HG02571 (cell line): ENCODE measurements around the gene GEMIN8.

Experiments used
- ATAC-seq: cut with Tn5 transposase; IDR thresholded peaks from one replicate; pipeline ENCODE4 v1.9.1; 2021; ENCODE audit warnings: mild to moderate bottlenecking, moderate library complexity; ENCODE audit not compliant: unreplicated experiment

GEMIN8 gene

GRCh38 chrX:14029425-14030173 lies at the start of gene GEMIN8:
GEMIN8 (minus strand) TSS chrX:14029892; CDS start chrX:14021478, 8,414 bp downstream.
- ATAC-seq: peak; percentile 86

GRCh38 chrX:14076639-14077038 lies 46.9 kb upstream of the GEMIN8 start:
- no peak for ATAC-seq

GRCh38 chrX:14073556-14073955 lies 43.9 kb upstream of the GEMIN8 start:
- ATAC-seq: no peak

- ATAC-seq: no peak
Observed at GRCh38 chrX:14073071-14073470, 43.4 kb upstream of the GEMIN8 start.

- no peak for ATAC-seq
Observed at GRCh38 chrX:14065800-14066199, 36.1 kb upstream of the GEMIN8 start.

- ATAC-seq: no peak
Observed at GRCh38 chrX:14064626-14065432, 35.1 kb upstream of the GEMIN8 start.

- no peak for ATAC-seq
Observed at GRCh38 chrX:14062524-14062923, 32.8 kb upstream of the GEMIN8 start.

GRCh38 chrX:14056206-14056605 lies 26.5 kb upstream of the GEMIN8 start:
- no peak for ATAC-seq

GRCh38 chrX:14051416-14051815 lies 21.7 kb upstream of the GEMIN8 start:
- ATAC-seq: no peak

GRCh38 chrX:14050709-14051108 lies 21.0 kb upstream of the GEMIN8 start:
- no peak for ATAC-seq

GRCh38 chrX:14043209-14043608 lies 13.5 kb upstream of the GEMIN8 start:
- no peak for ATAC-seq

- peak; percentile 82 for ATAC-seq
Observed at GRCh38 chrX:14039344-14039743, 9.7 kb upstream of the GEMIN8 start.

- no peak for ATAC-seq
Observed at GRCh38 chrX:14038375-14039085, 8.8 kb upstream of the GEMIN8 start.

- no peak for ATAC-seq
Observed at GRCh38 chrX:14032406-14032805, 2.7 kb upstream of the GEMIN8 start.

GRCh38 chrX:14030174-14030530 lies 460 bp upstream of the GEMIN8 start:
- ATAC-seq: peak; percentile 29

- ATAC-seq: no peak
Observed at GRCh38 chrX:14029039-14029424, 660 bp downstream of the GEMIN8 start.

GRCh38 chrX:14028473-14028872 lies 1.2 kb downstream of the GEMIN8 start:
- no peak for ATAC-seq

- ATAC-seq: peak; percentile 31
Observed at GRCh38 chrX:14027511-14028019, 2.1 kb downstream of the GEMIN8 start.

GRCh38 chrX:14027036-14027435 lies 2.7 kb downstream of the GEMIN8 start:
- ATAC-seq: no peak

GRCh38 chrX:14026121-14026520 lies 3.6 kb downstream of the GEMIN8 start:
- no peak for ATAC-seq

GRCh38 chrX:14022019-14022418 lies 7.7 kb downstream of the GEMIN8 start:
- ATAC-seq: no peak
